ENCODE data around the gene LAMA5.

The LAMA5 gene

GRCh38 chr20:62367136-62367632, at the start of gene LAMA5:
TSS of gene LAMA5 (minus strand) at chr20:62367312. CDS start at chr20:62367245, 67 bp downstream.
- peak; percentile 13 for DNase-seq

- no peak for DNase-seq
Observed at GRCh38 chr20:62415354-62416111, 48.4 kb upstream of the LAMA5 start.

- no peak for DNase-seq
Observed at GRCh38 chr20:62413896-62414481, 46.9 kb upstream of the LAMA5 start.

- DNase-seq = no peak
Observed at GRCh38 chr20:62413025-62413570, 46.0 kb upstream of the LAMA5 start.

- no peak for DNase-seq
Observed at GRCh38 chr20:62412194-62413024, 45.3 kb upstream of the LAMA5 start.

GRCh38 chr20:62411479-62412193, 44.5 kb upstream of the LAMA5 start:
- DNase-seq = no peak

GRCh38 chr20:62410746-62411478, 43.8 kb upstream of the LAMA5 start:
- no peak for DNase-seq

- DNase-seq = peak; percentile 44
Observed at GRCh38 chr20:62409931-62410745, 43.0 kb upstream of the LAMA5 start.

- no peak for DNase-seq
Observed at GRCh38 chr20:62409086-62409853, 42.2 kb upstream of the LAMA5 start.

- no peak for DNase-seq
Observed at GRCh38 chr20:62408640-62409039, 41.5 kb upstream of the LAMA5 start.

- no peak for DNase-seq
Observed at GRCh38 chr20:62408055-62408454, 40.9 kb upstream of the LAMA5 start.

- peak; percentile 90 for DNase-seq
Observed at GRCh38 chr20:62407221-62407992, 40.3 kb upstream of the LAMA5 start, which contains the start of gene CABLES2. TSS of gene CABLES2 (minus strand) at chr20:62407285. CDS start at chr20:62407276, 9 bp downstream.

- DNase-seq = no peak
Observed at GRCh38 chr20:62406635-62407176, 39.6 kb upstream of the LAMA5 start.

GRCh38 chr20:62405981-62406513, 38.9 kb upstream of the LAMA5 start:
- DNase-seq = no peak

- DNase-seq = no peak
Observed at GRCh38 chr20:62405108-62405980, 38.2 kb upstream of the LAMA5 start.

- DNase-seq = no peak
Observed at GRCh38 chr20:62404761-62405107, 37.6 kb upstream of the LAMA5 start.

- no peak for DNase-seq
Observed at GRCh38 chr20:62404112-62404665, 37.1 kb upstream of the LAMA5 start.
